Activated T-cell treated with anti-CD3 and anti-CD28 coated beads for 48 hours (primary cell): ENCODE results near the gene DTNA.
"Not testable (repeated sequence)": the region's sequence is repeated elsewhere in the genome, so short reads cannot be mapped to it uniquely, and the experiment has no call there.

Source experiments
- DNase-seq: peaks from one replicate; pipeline ENCODE4 v3.0.0-alpha.2; 2020; ENCODE audit warnings: low read depth

DTNA gene

GRCh38 chr18:34904994-34905393 is 194.9 kb downstream of the DTNA start:
- no peak for DNase-seq

DNA sequence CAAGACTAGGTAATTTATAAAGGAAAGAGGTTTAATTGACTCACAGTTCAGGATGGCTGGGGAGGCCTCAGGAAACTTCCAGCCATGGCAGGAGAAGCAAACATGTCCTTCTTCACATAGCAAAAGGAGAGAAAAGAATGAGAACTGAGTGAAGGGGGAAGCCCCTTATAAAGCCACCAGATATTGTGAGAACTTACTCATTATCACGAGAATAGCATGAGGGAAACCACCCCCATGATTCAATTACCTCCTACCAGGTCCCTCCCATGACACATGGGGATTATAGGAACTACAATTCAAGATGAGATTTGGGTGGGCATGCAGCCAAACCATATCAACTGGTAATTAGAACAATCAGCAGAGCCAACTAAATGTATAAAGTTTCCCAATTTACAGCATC is 196.9 kb downstream of the DTNA start:
- not testable (repeated sequence) for DNase-seq

DNA sequence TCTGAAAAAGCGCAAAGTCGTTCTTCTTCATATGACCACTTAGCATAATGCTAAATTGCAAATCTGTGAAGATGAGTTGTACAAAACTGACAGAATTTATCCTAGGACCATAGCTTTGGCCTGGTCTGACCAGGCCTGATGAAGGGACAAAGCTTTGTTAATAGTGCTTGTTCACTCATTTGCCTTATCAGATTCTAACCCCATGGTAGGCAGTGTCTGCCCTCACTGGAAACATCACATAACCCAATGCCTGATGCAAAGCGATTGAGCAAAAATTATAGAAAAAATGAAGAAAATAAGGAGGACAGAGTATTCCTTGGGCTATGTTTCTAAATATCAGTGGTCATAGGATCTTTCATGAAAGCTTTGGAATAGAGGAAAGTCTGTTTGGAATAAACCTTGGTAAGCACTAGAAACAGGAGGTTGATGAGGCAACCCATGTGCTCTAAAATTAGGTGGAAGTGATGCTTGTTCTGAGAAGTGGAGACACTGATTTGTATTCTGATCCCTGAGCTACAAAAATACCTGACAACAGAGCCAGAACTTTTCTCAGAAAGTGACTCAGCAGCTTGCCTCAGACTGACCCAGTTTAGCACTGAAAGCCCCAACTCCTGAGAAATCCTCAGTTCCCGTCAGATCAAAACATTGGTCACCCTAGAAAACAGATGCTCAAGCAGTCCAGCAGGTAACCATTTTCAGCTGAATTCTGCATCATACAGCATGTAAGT is 199.7 kb downstream of the DTNA start:
- DNase-seq, result no peak

DNA sequence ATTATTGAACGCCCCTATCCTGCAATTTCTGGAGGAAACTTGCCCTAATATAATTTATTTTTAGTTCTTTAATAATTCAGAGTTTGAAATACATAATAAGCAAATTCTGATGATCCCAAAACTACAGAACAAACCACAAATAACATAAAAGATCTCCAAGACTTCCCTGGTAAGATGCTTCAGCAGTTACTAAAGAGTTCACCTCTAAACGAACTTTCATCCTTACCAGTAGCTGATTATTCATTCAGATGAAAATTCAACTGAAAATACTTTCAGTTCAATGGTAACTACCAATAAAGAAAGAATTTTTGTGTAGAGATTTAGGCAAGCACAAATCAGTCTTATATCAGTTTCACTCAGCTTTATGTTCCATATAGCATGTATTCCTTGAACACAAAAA is 201.0 kb downstream of the DTNA start:
- DNase-seq, result no peak

DNA sequence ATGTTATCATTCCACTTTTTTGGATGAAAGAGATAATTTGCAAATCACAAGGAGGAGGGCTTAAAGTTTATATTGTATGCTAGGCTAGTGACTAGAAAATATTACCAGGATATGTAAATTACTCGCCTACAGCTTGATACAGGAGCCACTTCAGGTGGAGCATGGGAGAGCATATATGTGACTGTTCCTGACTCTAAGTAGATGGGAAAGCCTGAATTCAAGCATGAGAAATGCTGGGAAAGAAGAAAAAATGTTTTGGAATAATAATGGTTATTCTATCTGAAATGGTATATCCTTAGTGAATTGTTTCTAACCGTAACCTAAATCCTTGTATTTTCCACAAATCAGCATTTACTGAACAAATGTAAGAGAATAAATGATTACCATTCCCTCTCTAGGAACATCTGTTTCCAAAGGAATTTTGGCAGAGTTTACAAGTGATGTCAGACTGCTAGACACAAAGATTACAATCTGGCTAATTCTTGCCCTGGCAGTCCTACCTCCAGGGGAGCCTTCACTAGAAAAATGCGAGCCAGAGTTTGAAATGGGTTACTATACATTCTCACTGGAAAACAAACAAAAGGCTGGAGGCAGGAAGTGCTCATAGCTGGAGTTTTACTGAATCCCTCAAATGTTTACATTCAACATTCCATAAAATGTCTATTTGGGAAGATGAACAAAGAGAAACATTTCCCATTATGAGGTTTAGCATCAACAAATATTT is 201.7 kb downstream of the DTNA start:
- no peak for DNase-seq

- no peak for DNase-seq
These were observed 204.0 kb downstream of the DTNA start for GRCh38 chr18:34913837-34914661.

GRCh38 chr18:34915046-34915445 is 204.9 kb downstream of the DTNA start:
- DNase-seq, result no peak

DNA sequence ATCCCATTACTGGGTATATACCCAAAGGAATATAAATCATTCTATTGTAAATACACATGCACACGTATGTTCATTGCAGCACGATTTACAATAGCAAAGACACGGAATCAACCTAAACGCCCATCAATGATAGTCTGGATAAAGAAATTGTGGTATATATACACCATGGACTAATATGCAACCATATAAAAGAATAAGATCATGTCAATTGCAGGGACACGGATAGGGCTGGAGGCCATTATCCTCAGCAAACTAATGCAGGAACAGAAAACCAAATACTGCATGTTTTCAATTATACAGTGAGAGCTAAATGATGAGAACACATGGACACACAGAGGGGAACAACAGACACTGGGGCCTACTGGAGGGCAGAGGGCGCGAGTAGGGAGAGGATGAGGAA is 206.4 kb downstream of the DTNA start:
- not testable (repeated sequence) for DNase-seq

DNA sequence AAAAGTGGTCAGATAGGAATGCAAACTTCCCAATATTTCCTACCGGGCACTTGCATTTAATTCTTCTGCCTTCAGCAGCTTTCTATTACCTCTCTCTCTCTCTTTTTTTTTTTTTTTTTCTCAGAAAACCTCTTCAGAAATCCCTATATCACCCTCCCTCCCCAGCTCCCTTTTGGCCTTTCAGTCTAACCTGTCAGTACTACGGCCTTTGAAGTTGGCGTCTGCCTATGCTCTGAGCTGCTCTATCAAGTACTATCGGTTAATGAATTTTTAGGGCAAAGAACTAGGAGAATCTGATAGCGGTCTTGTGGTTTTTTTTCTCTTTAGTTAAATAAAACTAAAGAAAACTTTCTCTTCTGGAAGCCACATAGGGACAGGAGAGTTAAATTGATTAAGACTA is 208.8 kb downstream of the DTNA start:
- no peak for DNase-seq

GRCh38 chr18:34921226-34921625 is 211.1 kb downstream of the DTNA start:
- no peak for DNase-seq

DNA sequence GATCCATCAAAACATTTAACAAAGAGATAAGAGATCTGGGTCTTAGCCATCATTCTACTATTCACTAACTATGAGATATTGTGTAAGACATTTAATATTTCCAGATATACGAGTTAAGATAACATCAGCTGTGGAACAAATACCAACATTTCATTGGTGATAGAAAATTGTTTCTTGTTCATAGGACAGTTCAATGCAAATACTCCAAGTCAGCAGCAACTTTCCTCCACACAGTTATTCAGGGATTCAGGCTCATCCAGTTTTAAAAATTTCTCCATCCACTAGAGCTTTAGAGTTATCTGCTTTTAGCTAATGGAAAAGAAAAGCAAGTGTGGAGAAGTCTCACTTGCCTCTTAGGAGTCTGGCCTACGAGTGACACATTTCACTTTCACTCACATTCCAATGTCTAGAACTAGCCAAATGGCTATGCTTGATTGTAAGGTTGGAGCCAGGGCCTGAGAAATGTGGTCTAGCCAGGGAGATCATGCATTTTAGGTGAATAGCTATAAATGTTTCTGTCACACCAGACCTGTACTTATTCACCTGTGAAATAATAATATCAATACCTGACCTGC is 211.8 kb downstream of the DTNA start:
- DNase-seq, result no peak

DNA sequence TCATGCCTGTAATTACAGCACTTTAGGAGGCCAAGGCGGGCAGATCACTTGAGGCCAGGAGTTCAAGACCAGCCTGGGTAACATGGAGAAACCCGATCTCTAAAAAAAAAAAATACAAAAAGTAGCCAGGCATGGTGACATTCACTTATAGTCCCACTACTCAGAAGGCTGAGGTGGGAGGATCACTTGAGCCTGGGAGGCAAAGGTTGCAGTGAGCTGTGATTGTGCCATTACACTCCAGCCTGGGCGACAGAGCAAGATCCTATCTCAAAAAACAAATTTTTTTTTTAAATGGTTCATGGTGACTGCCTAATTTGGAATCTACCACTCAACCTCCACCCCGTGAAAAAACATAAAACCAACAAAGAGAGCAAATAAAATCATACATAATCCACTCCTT is 212.5 kb downstream of the DTNA start:
- DNase-seq, result not testable (repeated sequence)

- DNase-seq, result no peak
These were observed 213.8 kb downstream of the DTNA start for GRCh38 chr18:34923911-34924310.

DNA sequence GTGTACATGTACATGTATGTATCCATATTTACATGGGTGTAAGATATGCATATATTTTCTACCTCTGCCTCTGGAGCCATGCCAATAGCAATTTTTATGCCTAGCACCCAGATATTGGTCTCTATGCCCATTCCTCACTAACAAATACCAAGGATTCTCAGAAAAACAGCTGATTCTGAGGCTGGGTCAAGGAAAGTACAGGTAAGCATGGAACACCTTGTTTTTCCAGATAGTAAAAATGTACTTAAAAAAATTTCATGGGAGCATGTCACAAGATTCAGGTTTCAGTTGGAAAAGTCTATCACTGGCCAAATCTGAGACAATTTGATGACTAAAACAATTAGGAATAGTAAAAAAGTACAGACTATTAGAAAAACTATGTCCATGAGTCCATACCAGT is 216.6 kb downstream of the DTNA start:
- no peak for DNase-seq

DNA sequence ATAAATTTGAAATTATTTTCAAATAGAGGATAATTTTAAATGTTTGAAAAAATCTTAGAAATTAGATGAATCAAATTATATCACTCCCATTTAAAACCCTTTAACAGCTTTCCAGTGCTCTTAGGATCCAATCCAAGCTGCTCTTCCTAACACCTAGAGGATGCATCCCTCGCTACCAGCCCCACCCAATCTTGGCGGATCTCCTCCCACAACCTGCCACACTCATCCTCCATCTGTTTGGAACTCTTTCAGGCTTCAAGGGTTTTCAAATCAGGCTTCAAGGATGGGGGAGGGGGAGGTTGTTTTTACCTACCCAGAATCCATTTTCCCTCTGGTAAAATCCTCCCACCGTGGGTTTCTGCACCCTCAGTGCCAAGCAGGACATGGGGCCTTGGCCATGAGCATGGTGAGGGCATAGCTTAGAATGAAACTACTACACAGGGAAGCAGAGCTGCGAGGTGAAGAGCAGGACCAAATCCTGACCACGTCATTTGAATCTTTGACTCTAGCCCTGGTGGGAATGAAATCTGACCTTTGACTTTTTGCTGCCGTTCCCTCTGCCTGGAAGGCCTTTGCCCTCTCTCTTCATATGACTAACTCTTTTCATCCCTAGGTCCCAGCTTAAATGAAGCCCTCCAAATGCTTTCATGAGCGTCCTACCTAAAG is 218.1 kb downstream of the DTNA start:
- DNase-seq, result no peak

- DNase-seq, result no peak
These were observed 218.7 kb downstream of the DTNA start for GRCh38 chr18:34928754-34929335.

- DNase-seq, result no peak
These were observed 219.3 kb downstream of the DTNA start for GRCh38 chr18:34929336-34929780.

DNA sequence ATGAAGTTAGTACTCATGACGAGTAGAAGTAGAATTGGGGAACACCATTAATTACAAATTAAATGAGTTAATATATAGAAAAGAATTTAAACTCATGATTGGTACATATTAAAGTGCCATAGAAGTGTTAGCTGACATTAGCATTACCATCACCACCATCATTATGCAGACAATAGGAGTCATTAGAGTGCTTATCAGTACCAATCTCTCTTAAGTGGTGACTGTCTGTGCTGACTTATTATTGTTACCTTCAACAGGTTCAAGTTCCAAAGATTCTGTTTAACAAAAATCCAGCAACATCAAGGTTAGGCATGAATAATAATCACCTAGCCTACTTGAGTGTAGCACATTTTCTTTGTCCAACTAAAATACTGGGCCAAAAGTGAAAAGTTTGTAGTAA is 222.3 kb downstream of the DTNA start:
- DNase-seq, result no peak

GRCh38 chr18:34932792-34933466 is 222.8 kb downstream of the DTNA start:
- DNase-seq, result no peak

- no peak for DNase-seq
These were observed 224.0 kb downstream of the DTNA start for GRCh38 chr18:34933909-34934661.
